HepG2 (cell line): ENCODE measurements around the gene CD46. TPM values are rescaled to one million over a fixed set of nuclear protein-coding genes. Genes with fewer than 3 reads are reported as not detected.

Experiments used
- ATAC-seq: fragments of 200-7000 bp; cut with Tn5 transposase; 3 replicates; pipeline ENCODE4 v1.9.1; 2020; ENCODE audit warnings: mild to moderate bottlenecking, moderate library complexity
- BruUV-seq: library from RNA; stranded (reverse); fragments of 400-500 nt; replicated peaks from 2 replicates; lab custom pipeline; 2021; lab: Mats Ljungman, UMichigan
- CTCF ChIA-PET: fragments of 300-600 bp; formaldehyde crosslinking; extraction: SDS; loops from one replicate; lab custom pipeline; 2021; ENCODE audit warnings: low total read pairs, inconsistent platforms, low intra/inter-chr PET ratio; lab: Yijun Ruan, JAX
- POLR2A ChIA-PET: fragments of 350-600 bp; sonication (Branson Sonifier 250); formaldehyde crosslinking; loops from one replicate; lab custom pipeline; 2020; ENCODE audit warnings: antibody characterized with exemption, inconsistent platforms; lab: Yijun Ruan, JAX
- DNase-seq: peaks from one replicate; pipeline ENCODE4 v3.0.0-alpha.2; 2015; ENCODE audit warnings: low spot score
- FAIRE-seq: peaks from 3 replicates; lab custom pipeline; 2011; peaks lifted over from hg19 to GRCh38; lab: Jason Lieb, UNC
- H2AFZ ChIP-seq: one replicate; pipeline ENCODE4 v1.6.1; 2011; ENCODE audit warnings: low read length, inconsistent platforms
- H3K27ac ChIP-seq: fragments of 300-600 bp; 3 replicates; pipeline ENCODE4 v1.8.0; 2011; ENCODE audit warnings: mixed run types, mild to moderate bottlenecking, mixed read lengths, low read length, inconsistent platforms; ENCODE audit not compliant: insufficient read depth; ENCODE audit errors: extremely low read length
- H3K27me3 ChIP-seq, 2 experiments: fragments of 200-600 bp in 1 of 2; 2 replicates in 1 of 2; 3 replicates in 1 of 2; pipeline versions ENCODE4 v1.6.0 to v1.8.0; 2011; ENCODE audit warnings: low read length in 2 of 2, mild to moderate bottlenecking in 2 of 2, moderate library complexity in 2 of 2, inconsistent platforms in 1 of 2; ENCODE audit not compliant: insufficient read depth in 2 of 2, control insufficient read depth in 1 of 2
- H3K36me3 ChIP-seq, 2 experiments: fragments of 200-600 bp in 1 of 2; replicated peaks in 1 of 2; 2 replicates in 1 of 2; 3 replicates in 1 of 2; pipeline versions ENCODE4 v1.5.1 to v1.8.0; 2011; ENCODE audit warnings: low read length in 2 of 2, inconsistent platforms in 1 of 2; ENCODE audit not compliant: insufficient read depth in 2 of 2, control insufficient read depth in 1 of 2
- H3K4me1 ChIP-seq: 2 replicates; pipeline ENCODE4 v1.5.1; 2012; ENCODE audit warnings: low read length, inconsistent platforms; ENCODE audit not compliant: insufficient read depth
- H3K4me2 ChIP-seq: 2 replicates; pipeline ENCODE4 v1.6.0; 2011; ENCODE audit warnings: low read depth, low read length, inconsistent platforms
- H3K4me3 ChIP-seq, 3 experiments: fragments of 200-600 bp in 1 of 3; sonication (generic), shearing (Covaris generic) in 1 of 3; replicated peaks in 1 of 3; 2 replicates each; pipeline ENCODE4 v1.5.1; 2011 to 2016; ENCODE audit warnings: low read length in 3 of 3, inconsistent platforms in 2 of 3, low read depth in 2 of 3, mild to moderate bottlenecking in 2 of 3, control low read depth in 1 of 3, mixed read lengths in 1 of 3; ENCODE audit not compliant: insufficient read depth in 1 of 3
- H3K79me2 ChIP-seq: one replicate; pipeline ENCODE4 v1.6.1; 2011; ENCODE audit warnings: low read length, inconsistent platforms; ENCODE audit not compliant: insufficient read depth
- H3K9ac ChIP-seq: 2 replicates; pipeline ENCODE4 v1.6.0; 2011; ENCODE audit warnings: mild to moderate bottlenecking, low read depth, low read length, inconsistent platforms; ENCODE audit not compliant: insufficient read depth
- H3K9me3 ChIP-seq: 2 replicates; pipeline ENCODE4 v1.5.1; 2012; ENCODE audit warnings: mild to moderate bottlenecking, low read length
- H4K20me1 ChIP-seq: 2 replicates; pipeline ENCODE4 v1.6.0; 2011; ENCODE audit warnings: inconsistent platforms, mild to moderate bottlenecking, low read length, moderate library complexity; ENCODE audit not compliant: insufficient read depth
- ARHGAP35 ChIP-seq: sonication (generic); formaldehyde crosslinking; IDR thresholded peaks from 2 replicates; pipeline ENCODE4 v1.9.0; 2022; ENCODE audit warnings: mild to moderate bottlenecking, inconsistent platforms, moderate library complexity, missing genetic modification reagents, borderline replicate concordance
- DRAP1 ChIP-seq: IDR thresholded peaks from 2 replicates; pipeline ENCODE4 v1.6.1; 2016; ENCODE audit warnings: missing genetic modification reagents, missing compliant biosample characterization
- MBNL3 ChIP-seq: fragments of 250-450 bp; sonication (Bioruptor Pico); conservative IDR thresholded peaks from 2 replicates; pipeline ENCODE4 v1.8.0; 2022; ENCODE audit warnings: mild to moderate bottlenecking, inconsistent platforms
- MLXIP ChIP-seq: sonication (generic); formaldehyde crosslinking; IDR thresholded peaks from 2 replicates; pipeline ENCODE4 v1.9.0; 2021; ENCODE audit warnings: missing genetic modification reagents, borderline replicate concordance
- PCBP1 ChIP-seq: fragments of 200-400 bp; formaldehyde crosslinking; IDR thresholded peaks from 2 replicates; pipeline ENCODE4 v1.6.1; 2017; ENCODE audit warnings: mild to moderate bottlenecking, low read depth, low read length, borderline replicate concordance
- ZFP36 ChIP-seq: fragments of 150-350 bp; IDR thresholded peaks from 2 replicates; pipeline ENCODE4 v1.6.1; 2018; ENCODE audit warnings: borderline replicate concordance, low read length, low read depth; ENCODE audit not compliant: partially characterized antibody
- ZNF501 ChIP-seq: sonication (generic); formaldehyde crosslinking; IDR thresholded peaks from 2 replicates; pipeline ENCODE4 v1.5.1; 2020; ENCODE audit warnings: mild to moderate bottlenecking, moderate library complexity, missing genetic modification reagents
- ZNF703 ChIP-seq: sonication (generic); formaldehyde crosslinking; IDR thresholded peaks from 2 replicates; pipeline ENCODE4 v1.5.1; 2020; ENCODE audit warnings: missing genetic modification reagents, mild to moderate bottlenecking, moderate library complexity, borderline replicate concordance
- ZNF816 ChIP-seq: sonication (generic); formaldehyde crosslinking; IDR thresholded peaks from 2 replicates; pipeline ENCODE4 v1.8.0; 2022; ENCODE audit warnings: missing genetic modification reagents, mild to moderate bottlenecking, borderline replicate concordance
- whole genome bisulfite sequencing: methylation state at CpG from one replicate; pipeline ENCODE4 v1.1.6; 2017; ENCODE audit warnings: low lambda C conversion rate; 5-methylcytosine and 5-hydroxymethylcytosine counted together
- in situ Hi-C: cut with HindIII; loops from 2 replicates; pipeline ENCODE4 v1.10.0; 2017; ENCODE audit warnings: low pct_unique_long_range_greater_than_20kb; ENCODE audit not compliant: extremely low pct_ligation_motif_present
- intact Hi-C: fragments of 100-400 bp; cut with micrococcal nuclease; formaldehyde crosslinking; loops from one replicate; pipeline ENCODE4 v1.10.0; 2022; ENCODE audit not compliant: unreplicated experiment
- polyA plus RNA-seq, 8 experiments: library from polyadenylated mRNA; depleted of rRNA in 3 of 8; stranded (reverse) in 7 of 8; unstranded in 1 of 8; fragments of >200 nt; fragmentation: Illumina TruSeq in 4 of 8; extraction: Trizol in 4 of 8; gene quantifications; 2 replicates each; pipeline versions ENCODE4 v1.2.1 to v1.2.3, GENCODE V29; 2011 to 2016; ENCODE audit warnings: low read depth in 4 of 8, missing spikeins in 1 of 8, mixed read lengths in 1 of 8; ENCODE audit not compliant: insufficient read depth in 1 of 8
- total RNA-seq, 5 experiments: library from RNA; depleted of rRNA; stranded (reverse); fragments of >200 nt; fragmentation: Illumina TruSeq; extraction: Trizol; gene quantifications; 2 replicates each; pipeline ENCODE4 v1.2.3, GENCODE V29; 2016; ENCODE audit warnings: low read depth in 1 of 5

CD46 gene
- total and polyA plus RNA-seq, 2 of the 13 experiments (the other 11 are each of a cell fraction or from before 2014, with no cell fraction given): 130 to 277 TPM

GRCh38 chr1:207818971-207819451 lies 67.2 kb downstream of the CD46 start (continued):
- no peak for TF ChIP-seq ZNF501 (CRISPR knock-in tag)
- TF ChIP-seq ARHGAP35 (CRISPR knock-in tag): no peak

- ATAC-seq (no peak), DNase-seq (no peak), FAIRE-seq (no peak)
- intact Hi-C loops (no loop called here), in situ Hi-C loops (no loop called here)
- TF ChIP-seq ZNF703 (CRISPR knock-in tag): no peak
- no peak for TF ChIP-seq MLXIP
- no peak for TF ChIP-seq MBNL3 (CRISPR knock-in tag)
- no peak for TF ChIP-seq PCBP1
- TF ChIP-seq ZFP36: no peak
- no peak for TF ChIP-seq ZNF816 (CRISPR knock-in tag)
- TF ChIP-seq DRAP1 (CRISPR knock-in tag): no peak
- Histone ChIP-seq H3K4me1 (peaks cover 36% of the 10 kb centered on the region), H3K36me3 (peaks cover 5 to 34% of the 10 kb centered on the region in 2 experiments), H3K9ac (no peak overlapping the region), H3K4me2 (no peak overlapping the region), H3K27ac (no peak overlapping the region), H3K4me3 (no peak overlapping the region), H3K79me2 (peaks cover 30% of the 10 kb centered on the region), H3K9me3 (no peaks in the 10 kb centered on the region), H3K27me3 (no peaks in the 10 kb centered on the region; a peak in 1 of 5 replicates), H4K20me1 (0 out of 2 replicates have a peak, but pooled peaks cover 4% of the 10 kb centered on the region), H2AFZ (no peak overlapping the region)
- no TSS peak for BruUV-seq
- ChIA-PET CTCF (no interaction called here), POLR2A (no interaction called here)
- WGBS: 98% methylated on average over 22 of the region's 22 CpGs
Observed at GRCh38 chr1:207820568-207821463, 69.0 kb downstream of the CD46 start.
